OCI-LY1 (cell line): ENCODE measurements around the gene RBMS3.
A peak's percentile ranks its signal among the peaks of the same experiment; 100 is the strongest.

Experiments used
- H2AFZ ChIP-seq: fragments of 200-600 bp; sonication (generic), shearing (Covaris generic); 2 replicates; pipeline ENCODE4 v1.6.0; 2014; ENCODE audit warnings: antibody characterized with exemption, mild to moderate bottlenecking, low read length
- H3F3A ChIP-seq: fragments of 200-600 bp; sonication (generic), shearing (Covaris generic); 2 replicates; pipeline ENCODE4 v1.6.0; 2014; ENCODE audit warnings: mild to moderate bottlenecking, antibody characterized with exemption, low read length, moderate library complexity; ENCODE audit not compliant: insufficient read depth
- H3K27ac ChIP-seq: fragments of 200-600 bp; sonication (generic); 2 replicates; pipeline ENCODE4 v1.5.1; 2014; ENCODE audit warnings: low read length, mixed run types, mild to moderate bottlenecking, low read depth; ENCODE audit not compliant: poor library complexity, severe bottlenecking
- H3K27me3 ChIP-seq: fragments of 200-600 bp; sonication (generic); 2 replicates; pipeline ENCODE4 v1.6.0; 2014; ENCODE audit warnings: antibody characterized with exemption, mild to moderate bottlenecking, low read length, moderate library complexity; ENCODE audit not compliant: insufficient read depth
- H3K36me3 ChIP-seq: fragments of 200-600 bp; sonication (generic); 2 replicates; pipeline ENCODE4 v1.6.1; 2014; ENCODE audit warnings: mild to moderate bottlenecking, antibody characterized with exemption, low read length, moderate library complexity, mixed read lengths; ENCODE audit not compliant: insufficient read depth
- H3K4me1 ChIP-seq: fragments of 200-600 bp; sonication (generic); 2 replicates; pipeline ENCODE4 v1.5.1; 2014; ENCODE audit warnings: mild to moderate bottlenecking, low read length, moderate library complexity; ENCODE audit not compliant: insufficient read depth, severe bottlenecking
- H3K4me2 ChIP-seq: fragments of 200-600 bp; sonication (generic), shearing (Covaris generic); 2 replicates; pipeline ENCODE4 v1.6.1; 2014; ENCODE audit warnings: low read length
- H3K4me3 ChIP-seq: fragments of 200-600 bp; sonication (generic); 2 replicates; pipeline ENCODE4 v1.5.1; 2014; ENCODE audit warnings: low read length, low read depth, mild to moderate bottlenecking, mixed read lengths; ENCODE audit not compliant: poor library complexity, severe bottlenecking
- H3K79me2 ChIP-seq: fragments of 200-600 bp; shearing (Covaris generic); 2 replicates; pipeline ENCODE4 v1.6.1; 2016; ENCODE audit warnings: mixed run types, low read length, mixed read lengths; ENCODE audit not compliant: insufficient read depth
- H3K9ac ChIP-seq: fragments of 200-600 bp; sonication (generic), shearing (Covaris generic); 2 replicates; pipeline ENCODE4 v1.6.1; 2014; ENCODE audit warnings: mild to moderate bottlenecking, low read length, mixed read lengths
- H3K9me2 ChIP-seq: fragments of 200-600 bp; sonication (generic), shearing (Covaris generic); 2 replicates; pipeline ENCODE4 v1.6.1; 2014; ENCODE audit warnings: low read depth, mild to moderate bottlenecking, low read length, mixed read lengths
- H3K9me3 ChIP-seq: fragments of 200-600 bp; shearing (Covaris generic); 2 replicates; pipeline ENCODE4 v1.6.1; 2014; ENCODE audit warnings: low read length, mixed read lengths
- H4K20me1 ChIP-seq: fragments of 200-600 bp; sonication (generic), shearing (Covaris generic); 2 replicates; pipeline ENCODE4 v1.6.0; 2016; ENCODE audit warnings: mild to moderate bottlenecking, low read length; ENCODE audit not compliant: insufficient read depth
- EZH2 ChIP-seq: fragments of 200-600 bp; sonication (generic), shearing (Covaris generic); IDR thresholded peaks from 2 replicates; pipeline ENCODE4 v1.8.0; 2017; ENCODE audit warnings: borderline replicate concordance, mixed run types, mild to moderate bottlenecking, antibody characterized with exemption, low read length, moderate library complexity, mixed read lengths
- TF ChIP-seq, protein P1 (sequence below): fragments of 200-600 bp; sonication (generic), shearing (Covaris generic); IDR thresholded peaks from 2 replicates; pipeline ENCODE4 v1.5.1; 2017; ENCODE audit warnings: mild to moderate bottlenecking, antibody characterized with exemption, low read length, moderate library complexity, mixed read lengths

Gene RBMS3

DNA sequence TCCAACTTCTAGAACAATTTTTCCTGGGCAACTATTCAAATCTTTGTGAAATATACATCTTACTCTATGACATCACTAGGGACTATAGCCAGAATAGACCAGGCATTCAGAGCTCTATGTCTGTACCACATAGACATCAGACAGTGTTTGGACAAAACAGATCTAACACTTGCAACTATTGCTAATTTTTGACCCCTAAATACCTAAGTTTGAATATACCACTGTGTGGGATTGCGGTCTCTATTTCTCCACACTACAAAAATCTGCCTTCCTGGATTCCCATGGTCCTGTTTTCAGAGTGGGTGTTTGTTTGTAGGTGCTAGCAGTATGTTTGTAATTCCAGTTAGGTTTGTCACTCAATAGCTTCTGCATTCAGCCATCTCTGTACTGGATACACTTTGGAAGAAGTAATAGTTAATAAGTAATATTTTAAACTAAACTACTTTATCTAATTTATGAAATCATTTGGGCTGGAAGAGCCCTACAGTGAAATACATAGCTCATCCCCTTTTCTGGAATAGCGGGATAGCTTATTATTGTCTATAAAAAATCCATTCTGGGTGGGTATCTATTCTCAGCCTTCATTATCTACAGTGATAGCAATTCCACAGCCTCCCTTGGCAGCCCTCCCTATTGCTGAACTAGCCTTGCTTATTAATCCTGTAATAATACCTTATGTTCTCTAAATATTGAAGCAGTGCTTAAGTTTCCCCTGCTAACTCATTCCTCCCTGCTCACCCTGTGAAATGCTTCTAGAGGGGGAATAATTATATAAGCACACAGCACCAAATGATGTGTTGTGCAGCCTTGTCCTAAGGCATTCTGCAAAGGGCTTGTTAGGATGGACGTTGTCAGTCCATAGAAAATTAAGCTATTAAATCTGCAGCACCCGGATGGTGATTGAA, 49.4 kb downstream of the RBMS3 start:
- Histone ChIP-seq H3K27me3 (no peaks in the 10 kb centered on the region), H3K4me1 (peaks cover 98% of the 10 kb centered on the region), H4K20me1 (no peaks in the 10 kb centered on the region), H3K9ac (peak overlapping the region; percentile 63; the same call in 1 of the 2 replicates), H2AFZ (no peak overlapping the region), H3K4me3 (peak overlapping the region; percentile 28), H3K9me2 (no peaks in the 10 kb centered on the region), H3K36me3 (no peaks in the 10 kb centered on the region), H3F3A (no peaks in the 10 kb centered on the region), H3K9me3 (no peaks in the 10 kb centered on the region), H3K27ac (peak overlapping the region; percentile 80), H3K79me2 (peaks cover 68% of the 10 kb centered on the region), H3K4me2 (peak overlapping the region; percentile 66; the same call in 1 of the 2 replicates)
- no peak for TF ChIP-seq EZH2
- TF ChIP-seq, protein P1, sequence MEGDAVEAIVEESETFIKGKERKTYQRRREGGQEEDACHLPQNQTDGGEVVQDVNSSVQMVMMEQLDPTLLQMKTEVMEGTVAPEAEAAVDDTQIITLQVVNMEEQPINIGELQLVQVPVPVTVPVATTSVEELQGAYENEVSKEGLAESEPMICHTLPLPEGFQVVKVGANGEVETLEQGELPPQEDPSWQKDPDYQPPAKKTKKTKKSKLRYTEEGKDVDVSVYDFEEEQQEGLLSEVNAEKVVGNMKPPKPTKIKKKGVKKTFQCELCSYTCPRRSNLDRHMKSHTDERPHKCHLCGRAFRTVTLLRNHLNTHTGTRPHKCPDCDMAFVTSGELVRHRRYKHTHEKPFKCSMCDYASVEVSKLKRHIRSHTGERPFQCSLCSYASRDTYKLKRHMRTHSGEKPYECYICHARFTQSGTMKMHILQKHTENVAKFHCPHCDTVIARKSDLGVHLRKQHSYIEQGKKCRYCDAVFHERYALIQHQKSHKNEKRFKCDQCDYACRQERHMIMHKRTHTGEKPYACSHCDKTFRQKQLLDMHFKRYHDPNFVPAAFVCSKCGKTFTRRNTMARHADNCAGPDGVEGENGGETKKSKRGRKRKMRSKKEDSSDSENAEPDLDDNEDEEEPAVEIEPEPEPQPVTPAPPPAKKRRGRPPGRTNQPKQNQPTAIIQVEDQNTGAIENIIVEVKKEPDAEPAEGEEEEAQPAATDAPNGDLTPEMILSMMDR, result no peak

DNA sequence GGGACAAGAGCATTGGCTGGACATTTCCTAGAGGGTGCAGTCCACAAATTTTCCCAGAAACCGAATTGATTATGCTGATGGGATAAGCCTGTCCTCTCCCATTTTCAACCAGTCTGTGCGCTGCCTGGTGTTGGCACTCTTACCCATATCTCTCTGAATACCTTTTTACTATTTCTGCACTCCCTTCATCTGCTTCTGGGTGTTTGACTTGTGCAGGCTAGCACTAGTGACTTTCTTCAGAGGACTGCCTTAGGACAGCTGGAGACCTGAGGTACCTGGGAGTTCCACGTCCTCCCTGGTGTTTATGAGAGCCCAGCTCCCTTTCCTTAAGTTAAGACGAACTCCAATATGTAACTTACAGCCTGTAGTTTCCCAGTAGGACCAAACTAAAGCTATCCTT, 50.2 kb downstream of the RBMS3 start:
- H3K36me3 ChIP-seq, result no peaks in the 10 kb centered on the region
- H3K4me1 ChIP-seq, result peaks cover 98% of the 10 kb centered on the region
- H3K4me2 ChIP-seq, result peak overlapping the region; percentile 66
- no peaks in the 10 kb centered on the region for H3K9me3 ChIP-seq
- H3K9ac ChIP-seq, result peak overlapping the region; percentile 63
- TF ChIP-seq, protein P1, result no peak
- no peak for TF ChIP-seq EZH2
- H3K4me3 ChIP-seq, result peak overlapping the region; percentile 28
- H2AFZ ChIP-seq, result no peak overlapping the region
- no peaks in the 10 kb centered on the region for H4K20me1 ChIP-seq
- H3K79me2 ChIP-seq, result peaks cover 68% of the 10 kb centered on the region
- no peaks in the 10 kb centered on the region for H3K9me2 ChIP-seq
- no peaks in the 10 kb centered on the region for H3F3A ChIP-seq
- H3K27ac ChIP-seq, result peak overlapping the region; percentile 80
- H3K27me3 ChIP-seq, result no peaks in the 10 kb centered on the region

DNA sequence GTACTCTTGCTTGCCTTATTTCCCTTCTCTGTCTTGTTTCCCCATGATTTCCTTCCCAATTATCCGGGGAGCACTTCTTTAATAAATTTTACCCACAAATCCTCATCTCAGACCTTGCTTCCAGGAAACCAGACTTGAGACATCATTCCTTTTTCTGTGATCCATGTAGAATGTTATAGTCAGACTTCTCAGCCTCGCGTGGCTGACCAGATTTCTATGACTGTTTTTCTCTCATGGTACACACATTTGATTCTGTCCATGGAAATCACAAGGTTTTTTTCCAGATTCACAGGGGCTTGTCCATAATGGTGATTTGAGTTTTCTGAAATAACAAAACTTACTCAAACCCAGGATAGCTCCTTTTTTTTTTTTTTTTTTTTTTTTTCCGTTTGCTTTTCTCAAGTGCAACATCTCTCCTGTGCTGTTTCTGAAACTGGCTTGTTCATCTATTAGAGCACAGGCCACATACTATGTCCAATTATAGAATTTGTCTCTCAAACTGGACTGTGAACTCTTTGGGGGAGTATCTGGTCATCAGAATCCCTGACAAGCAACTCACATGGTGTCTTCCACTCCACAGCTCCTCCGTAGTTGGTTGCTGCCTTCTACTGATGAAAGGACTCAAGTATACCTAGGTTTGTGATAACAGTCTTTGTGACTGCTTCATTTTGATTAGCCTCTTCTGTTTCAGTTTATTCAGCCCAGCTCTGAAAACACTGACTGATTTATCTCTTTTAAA, 50.8 kb downstream of the RBMS3 start:
- no peaks in the 10 kb centered on the region for H3K9me2 ChIP-seq
- H3K9me3 ChIP-seq, result no peaks in the 10 kb centered on the region
- no peaks in the 10 kb centered on the region for H3K36me3 ChIP-seq
- no peak overlapping the region for H2AFZ ChIP-seq
- no peaks in the 10 kb centered on the region for H3F3A ChIP-seq
- no peaks in the 10 kb centered on the region for H3K27me3 ChIP-seq
- peaks cover 69% of the 10 kb centered on the region for H3K79me2 ChIP-seq
- H3K27ac ChIP-seq, result peak overlapping the region; percentile 80
- H4K20me1 ChIP-seq, result no peaks in the 10 kb centered on the region
- no peak for TF ChIP-seq EZH2
- TF ChIP-seq, protein P1, result no peak
- H3K4me3 ChIP-seq, result peak overlapping the region; percentile 28
- H3K9ac ChIP-seq, result peak overlapping the region; percentile 63
- H3K4me2 ChIP-seq, result peak overlapping the region; percentile 66
- peaks cover 98% of the 10 kb centered on the region for H3K4me1 ChIP-seq
